SK-N-SH treated with all-trans-retinoic acid at 6 μM for 48 hours (cell line): ENCODE results near the gene COL6A3.
A peak's percentile ranks its signal among the peaks of the same experiment; 100 is the strongest.

Source experiments
- ATAC-seq: fragments of 200-7000 bp; cut with Tn5 transposase; 3 replicates; pipeline ENCODE4 v1.9.1; 2020; ENCODE audit warnings: mild to moderate bottlenecking, moderate library complexity
- ARNTL ChIP-seq: fragments of 450-650 bp; formaldehyde crosslinking; IDR thresholded peaks from 2 replicates; pipeline ENCODE4 v1.5.0; 2020; ENCODE audit warnings: low read depth, mild to moderate bottlenecking, moderate library complexity, borderline replicate concordance
- BACH2 ChIP-seq: fragments of 250-450 bp; sonication (Bioruptor Pico); IDR thresholded peaks from 2 replicates; pipeline ENCODE4 v1.9.0; 2021; ENCODE audit warnings: mild to moderate bottlenecking, borderline replicate concordance
- CSDC2 ChIP-seq: fragments of 250-450 bp; sonication (Bioruptor Pico); IDR thresholded peaks from 2 replicates; pipeline ENCODE4 v1.5.0; 2020; ENCODE audit warnings: mild to moderate bottlenecking, moderate library complexity
- CSRNP3 ChIP-seq: fragments of 250-450 bp; sonication (Bioruptor Pico); IDR thresholded peaks from 2 replicates; pipeline ENCODE4 v1.5.1; 2021; ENCODE audit warnings: mild to moderate bottlenecking, moderate library complexity
- ESRRG ChIP-seq: fragments of 250-450 bp; sonication (Bioruptor Pico); IDR thresholded peaks from 2 replicates; pipeline ENCODE4 v1.6.1; 2021; ENCODE audit warnings: mild to moderate bottlenecking
- GLIS3 ChIP-seq: fragments of 250-450 bp; sonication (Bioruptor Pico); IDR thresholded peaks from 2 replicates; pipeline ENCODE4 v1.5.0; 2020; ENCODE audit warnings: mild to moderate bottlenecking, moderate library complexity
- ISL1 ChIP-seq: fragments of 250-450 bp; sonication (Bioruptor Pico); IDR thresholded peaks from 2 replicates; pipeline ENCODE4 v2.1.2; 2022; ENCODE audit warnings: mild to moderate bottlenecking, moderate library complexity
- OSR1 ChIP-seq: fragments of 250-450 bp; sonication (Bioruptor Pico); IDR thresholded peaks from 2 replicates; pipeline ENCODE4 v1.8.0; 2022; ENCODE audit warnings: moderate library complexity, mild to moderate bottlenecking, inconsistent platforms
- POU6F1 ChIP-seq: fragments of 250-450 bp; sonication (Bioruptor Pico); IDR thresholded peaks from 2 replicates; pipeline ENCODE4 v1.8.0; 2021; ENCODE audit warnings: low read depth, mild to moderate bottlenecking, moderate library complexity, borderline replicate concordance
- PPARA ChIP-seq: fragments of 250-450 bp; sonication (Bioruptor Pico); IDR thresholded peaks from 2 replicates; pipeline ENCODE4 v1.5.0; 2020; ENCODE audit warnings: mild to moderate bottlenecking, borderline replicate concordance
- RARB ChIP-seq: fragments of 250-450 bp; sonication (Bioruptor Pico); IDR thresholded peaks from 2 replicates; pipeline ENCODE4 v1.8.0; 2021; ENCODE audit warnings: mild to moderate bottlenecking, moderate library complexity
- SNAI2 ChIP-seq: fragments of 250-450 bp; sonication (Bioruptor Pico); IDR thresholded peaks from 2 replicates; pipeline ENCODE4 v1.5.0; 2020; ENCODE audit warnings: mild to moderate bottlenecking, moderate library complexity
- TCF4 ChIP-seq: fragments of 250-450 bp; sonication (Bioruptor Pico); IDR thresholded peaks from 2 replicates; pipeline ENCODE4 v1.8.0; 2021; ENCODE audit warnings: mild to moderate bottlenecking, moderate library complexity, borderline replicate concordance
- ZC3H10 ChIP-seq: fragments of 250-450 bp; sonication (Bioruptor Pico); IDR thresholded peaks from 2 replicates; pipeline ENCODE4 v1.5.1; 2021; ENCODE audit warnings: mild to moderate bottlenecking, moderate library complexity
- ZFP3 ChIP-seq: fragments of 250-450 bp; sonication (Bioruptor Pico); IDR thresholded peaks from 2 replicates; pipeline ENCODE4 v1.5.0; 2020; ENCODE audit warnings: mild to moderate bottlenecking, moderate library complexity
- ZFP30 ChIP-seq: fragments of 450-650 bp; formaldehyde crosslinking; IDR thresholded peaks from 2 replicates; pipeline ENCODE4 v1.5.0; 2022; ENCODE audit warnings: mild to moderate bottlenecking, moderate library complexity
- ZNF565 ChIP-seq: fragments of 450-650 bp; formaldehyde crosslinking; conservative IDR thresholded peaks from 2 replicates; pipeline ENCODE4 v1.5.0; 2020; ENCODE audit warnings: low read depth, mild to moderate bottlenecking, moderate library complexity
- ZNF70 ChIP-seq: fragments of 450-650 bp; formaldehyde crosslinking; IDR thresholded peaks from 2 replicates; pipeline ENCODE4 v1.5.0; 2020; ENCODE audit warnings: mild to moderate bottlenecking, moderate library complexity
- ZNF8 ChIP-seq: fragments of 450-650 bp; formaldehyde crosslinking; IDR thresholded peaks from 2 replicates; pipeline ENCODE4 v1.5.0; 2020; ENCODE audit warnings: mild to moderate bottlenecking, moderate library complexity
- TF ChIP-seq, protein P1 (sequence below): fragments of 250-450 bp; sonication (Bioruptor Pico); IDR thresholded peaks from 2 replicates; pipeline ENCODE4 v1.5.0; 2020; ENCODE audit warnings: mild to moderate bottlenecking, moderate library complexity

The COL6A3 gene

GRCh38 chr2:237283131-237283928 lies 130.6 kb downstream of the COL6A3 start:
- ATAC-seq, result peak; percentile 6

GRCh38 chr2:237282568-237283128 lies 131.3 kb downstream of the COL6A3 start:
- peak; percentile 48 for ATAC-seq
- TF ChIP-seq CSRNP3 (CRISPR knock-in tag) (no peak), SNAI2 (CRISPR knock-in tag) (no peak), PPARA (CRISPR knock-in tag) (no peak), OSR1 (CRISPR knock-in tag) (no peak), ZFP3 (no peak), CSDC2 (CRISPR knock-in tag) (no peak), ZNF70 (CRISPR knock-in tag) (no peak), POU6F1 (CRISPR knock-in tag) (no peak), ZNF8 (CRISPR knock-in tag) (no peak), ZFP30 (no peak), RARB (CRISPR knock-in tag) (no peak), TCF4 (no peak), ARNTL (no peak), GLIS3 (CRISPR knock-in tag) (no peak), ZC3H10 (CRISPR knock-in tag) (no peak), BACH2 (no peak)
- TF ChIP-seq, protein P1, sequence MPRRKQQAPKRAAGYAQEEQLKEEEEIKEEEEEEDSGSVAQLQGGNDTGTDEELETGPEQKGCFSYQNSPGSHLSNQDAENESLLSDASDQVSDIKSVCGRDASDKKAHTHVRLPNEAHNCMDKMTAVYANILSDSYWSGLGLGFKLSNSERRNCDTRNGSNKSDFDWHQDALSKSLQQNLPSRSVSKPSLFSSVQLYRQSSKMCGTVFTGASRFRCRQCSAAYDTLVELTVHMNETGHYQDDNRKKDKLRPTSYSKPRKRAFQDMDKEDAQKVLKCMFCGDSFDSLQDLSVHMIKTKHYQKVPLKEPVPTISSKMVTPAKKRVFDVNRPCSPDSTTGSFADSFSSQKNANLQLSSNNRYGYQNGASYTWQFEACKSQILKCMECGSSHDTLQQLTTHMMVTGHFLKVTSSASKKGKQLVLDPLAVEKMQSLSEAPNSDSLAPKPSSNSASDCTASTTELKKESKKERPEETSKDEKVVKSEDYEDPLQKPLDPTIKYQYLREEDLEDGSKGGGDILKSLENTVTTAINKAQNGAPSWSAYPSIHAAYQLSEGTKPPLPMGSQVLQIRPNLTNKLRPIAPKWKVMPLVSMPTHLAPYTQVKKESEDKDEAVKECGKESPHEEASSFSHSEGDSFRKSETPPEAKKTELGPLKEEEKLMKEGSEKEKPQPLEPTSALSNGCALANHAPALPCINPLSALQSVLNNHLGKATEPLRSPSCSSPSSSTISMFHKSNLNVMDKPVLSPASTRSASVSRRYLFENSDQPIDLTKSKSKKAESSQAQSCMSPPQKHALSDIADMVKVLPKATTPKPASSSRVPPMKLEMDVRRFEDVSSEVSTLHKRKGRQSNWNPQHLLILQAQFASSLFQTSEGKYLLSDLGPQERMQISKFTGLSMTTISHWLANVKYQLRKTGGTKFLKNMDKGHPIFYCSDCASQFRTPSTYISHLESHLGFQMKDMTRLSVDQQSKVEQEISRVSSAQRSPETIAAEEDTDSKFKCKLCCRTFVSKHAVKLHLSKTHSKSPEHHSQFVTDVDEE (CRISPR knock-in tag), result no peak

More at GRCh38 chr2:237283131-237283928, 130.6 kb downstream of the COL6A3 start:
- TF ChIP-seq SNAI2 (CRISPR knock-in tag) (no peak), ZNF565 (CRISPR knock-in tag) (no peak), ZNF8 (CRISPR knock-in tag) (no peak), ISL1 (CRISPR knock-in tag) (no peak), PPARA (CRISPR knock-in tag) (no peak), CSRNP3 (CRISPR knock-in tag) (no peak), OSR1 (CRISPR knock-in tag) (no peak), BACH2 (no peak), GLIS3 (CRISPR knock-in tag) (no peak), ESRRG (CRISPR knock-in tag) (no peak), ZFP3 (no peak), ARNTL (no peak), ZFP30 (no peak), TCF4 (no peak), POU6F1 (CRISPR knock-in tag) (no peak), ZC3H10 (CRISPR knock-in tag) (no peak), CSDC2 (CRISPR knock-in tag) (no peak)
